ENCODE measurements around the gene RHBDD3.

- no peak for TF ChIP-seq POLR2A (IDR thresholded peaks at IDR 0.05; ENCODE audit: control extremely low read depth in 1 of 2, low read depth in 2 of 2, low read length in 2 of 2)
- no peak for TF ChIP-seq SRF (IDR thresholded peaks at IDR 0.05; ENCODE audit: low read depth, low read length)
- TF ChIP-seq E2F6 (IDR thresholded peaks at IDR 0.05): no peak
- TF ChIP-seq CTCF (IDR thresholded peaks at IDR 0.05; ENCODE audit: control extremely low read depth in 1 of 3, insufficient read depth in 1 of 3, low read depth in 1 of 3, low read length in 3 of 3): no peak
- no peak for TF ChIP-seq SIX5 (IDR thresholded peaks at IDR 0.05; ENCODE audit: low read depth, low read length)
- TF ChIP-seq CBX8 (IDR thresholded peaks at IDR 0.05; ENCODE audit: borderline replicate concordance, low read depth, low read length): no peak
- TF ChIP-seq SP1 (IDR thresholded peaks at IDR 0.05; ENCODE audit: low read depth, low read length): no peak
- no peak for TF ChIP-seq RNF2 (IDR thresholded peaks at IDR 0.05; ENCODE audit: borderline replicate concordance, low read depth, low read length, missing control alignments, poor library complexity, severe bottlenecking)
- no peak for TF ChIP-seq RFX5 (IDR thresholded peaks at IDR 0.05; ENCODE audit: borderline replicate concordance, low read depth, low read length)
- TF ChIP-seq YY1 (IDR thresholded peaks at IDR 0.05; ENCODE audit: low read depth, low read length): no peak
- no peak for TF ChIP-seq TAF1 (IDR thresholded peaks at IDR 0.05; ENCODE audit: low read depth, low read length)
- TF ChIP-seq RBBP5 (IDR thresholded peaks at IDR 0.05; ENCODE audit: borderline replicate concordance, low read depth, low read length): no peak
- TF ChIP-seq HDAC6 (IDR thresholded peaks at IDR 0.05; ENCODE audit: low read depth, low read length): no peak
Measured at GRCh38 chr22:29217827-29218757, 49.7 kb downstream of the RHBDD3 start.
